Glutamatergic neuron (in vitro differentiated cells): ENCODE data around the gene ADTRP. TPM values are rescaled to one million over a fixed set of nuclear protein-coding genes. Genes with fewer than 3 reads are reported as not detected.

Experiments
- DNase-seq: peaks from one replicate; pipeline ENCODE4 v3.0.0; 2022
- H3K27ac Mint-ChIP-seq: one replicate; pipeline ENCODE4 v1.8.0; 2020; ENCODE audit warnings: mild to moderate bottlenecking, mixed read lengths, inconsistent platforms; ENCODE audit not compliant: unreplicated experiment
- H3K27me3 Mint-ChIP-seq: one replicate; pipeline ENCODE4 v1.8.0; 2020; ENCODE audit warnings: mild to moderate bottlenecking, moderate library complexity, mixed read lengths, inconsistent platforms; ENCODE audit not compliant: unreplicated experiment
- H3K36me3 Mint-ChIP-seq: one replicate; pipeline ENCODE4 v1.8.0; 2020; ENCODE audit warnings: mild to moderate bottlenecking, mixed read lengths, inconsistent platforms; ENCODE audit not compliant: unreplicated experiment
- H3K4me1 Mint-ChIP-seq: one replicate; pipeline ENCODE4 v1.8.0; 2020; ENCODE audit warnings: mild to moderate bottlenecking, low read depth, mixed read lengths, inconsistent platforms; ENCODE audit not compliant: unreplicated experiment
- H3K4me3 Mint-ChIP-seq: one replicate; pipeline ENCODE4 v1.8.0; 2020; ENCODE audit warnings: mild to moderate bottlenecking, mixed read lengths, inconsistent platforms; ENCODE audit not compliant: unreplicated experiment
- H3K9me3 Mint-ChIP-seq: one replicate; pipeline ENCODE4 v1.8.0; 2020; ENCODE audit warnings: mild to moderate bottlenecking, moderate library complexity, mixed read lengths, inconsistent platforms; ENCODE audit not compliant: unreplicated experiment
- total RNA-seq: library from RNA; stranded (reverse); fragmentation: NEBNext Ultra II Directional; extraction: Animal tissue kit (Norgen Biotek cat#: 25700); gene quantifications from one replicate; pipeline ENCODE4 v1.2.1, GENCODE V29; 2021; ENCODE audit not compliant: unreplicated experiment
- TF ChIP-seq, protein P1 (sequence below): fragments of 200-600 bp; sonication (generic); IDR thresholded peaks from one replicate; pipeline ENCODE4 v1.5.0; 2021; ENCODE audit not compliant: partially characterized antibody, unreplicated experiment

The ADTRP gene
- total RNA-seq, 1 donor from 2014 or later = not detected

DNA sequence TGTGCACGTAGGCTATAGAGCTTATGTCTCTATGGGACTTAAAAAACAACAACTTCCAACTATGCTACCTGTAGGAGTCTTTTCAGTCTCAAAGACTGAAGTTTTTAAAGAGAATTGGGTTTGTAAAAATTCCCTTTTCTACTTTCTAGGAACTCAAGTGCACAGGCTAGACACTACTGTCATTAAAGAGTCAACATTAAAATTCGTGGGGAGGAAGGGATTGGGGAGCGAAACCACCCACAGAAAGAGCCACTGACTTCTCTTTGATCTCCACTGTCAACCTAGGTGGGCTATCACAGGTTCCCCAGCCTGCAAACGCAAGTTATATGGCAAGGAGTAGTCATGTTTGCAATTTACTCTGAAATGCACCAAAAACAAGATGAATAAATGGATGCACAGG is 37.7 kb downstream of the ADTRP start:
- Mint-ChIP-seq H3K4me1 (peaks cover 2% of the 10 kb centered on the region), H3K27ac (no peak overlapping the region), H3K9me3 (peaks cover 2% of the 10 kb centered on the region), H3K36me3 (peaks cover 4% of the 10 kb centered on the region), H3K27me3 (peaks cover 2% of the 10 kb centered on the region), H3K4me3 (no peak overlapping the region)
- DNase-seq = no peak
- TF ChIP-seq, protein P1, sequence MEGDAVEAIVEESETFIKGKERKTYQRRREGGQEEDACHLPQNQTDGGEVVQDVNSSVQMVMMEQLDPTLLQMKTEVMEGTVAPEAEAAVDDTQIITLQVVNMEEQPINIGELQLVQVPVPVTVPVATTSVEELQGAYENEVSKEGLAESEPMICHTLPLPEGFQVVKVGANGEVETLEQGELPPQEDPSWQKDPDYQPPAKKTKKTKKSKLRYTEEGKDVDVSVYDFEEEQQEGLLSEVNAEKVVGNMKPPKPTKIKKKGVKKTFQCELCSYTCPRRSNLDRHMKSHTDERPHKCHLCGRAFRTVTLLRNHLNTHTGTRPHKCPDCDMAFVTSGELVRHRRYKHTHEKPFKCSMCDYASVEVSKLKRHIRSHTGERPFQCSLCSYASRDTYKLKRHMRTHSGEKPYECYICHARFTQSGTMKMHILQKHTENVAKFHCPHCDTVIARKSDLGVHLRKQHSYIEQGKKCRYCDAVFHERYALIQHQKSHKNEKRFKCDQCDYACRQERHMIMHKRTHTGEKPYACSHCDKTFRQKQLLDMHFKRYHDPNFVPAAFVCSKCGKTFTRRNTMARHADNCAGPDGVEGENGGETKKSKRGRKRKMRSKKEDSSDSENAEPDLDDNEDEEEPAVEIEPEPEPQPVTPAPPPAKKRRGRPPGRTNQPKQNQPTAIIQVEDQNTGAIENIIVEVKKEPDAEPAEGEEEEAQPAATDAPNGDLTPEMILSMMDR = no peak

DNA sequence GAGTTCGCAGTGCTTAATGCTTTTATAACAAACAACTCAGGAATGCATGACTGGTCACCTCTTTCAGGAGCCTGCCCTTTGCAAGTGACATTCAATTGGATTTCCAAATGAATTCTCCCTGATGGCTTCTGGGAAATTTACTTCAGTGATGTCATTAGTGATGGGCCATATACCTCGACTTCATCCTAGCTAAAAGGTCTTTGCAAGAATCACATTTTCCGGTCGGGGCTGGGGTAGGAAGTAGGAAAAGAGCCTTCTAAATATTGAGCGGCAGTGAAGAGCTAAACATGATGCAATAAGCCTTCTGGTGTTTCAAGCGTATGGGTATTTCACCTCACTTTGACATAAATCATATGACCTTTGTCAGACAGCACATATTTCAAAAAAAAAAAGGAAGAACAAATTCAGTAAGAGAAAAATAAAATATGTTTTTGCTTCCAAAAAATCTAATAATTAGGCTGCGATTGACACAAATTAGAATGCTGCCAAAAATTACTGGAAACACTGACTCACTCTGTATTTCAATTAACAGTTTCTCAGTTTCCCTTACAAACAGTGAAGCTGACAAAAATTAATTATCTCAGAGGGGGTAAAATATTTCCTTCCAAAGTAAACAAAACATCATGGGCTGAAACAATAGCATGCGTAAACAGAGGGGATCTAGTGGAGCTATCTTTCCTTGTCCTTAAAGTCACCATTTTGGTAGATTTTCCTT is 39.8 kb downstream of the ADTRP start:
- Mint-ChIP-seq H3K27me3 (peaks cover 2% of the 10 kb centered on the region), H3K36me3 (peaks cover under 1% of the 10 kb centered on the region), H3K9me3 (peaks cover 2% of the 10 kb centered on the region), H3K4me1 (no peaks in the 10 kb centered on the region), H3K4me3 (no peak overlapping the region), H3K27ac (peak overlapping the region; percentile 19)
- TF ChIP-seq, protein P1 = no peak
- no peak for DNase-seq

DNA sequence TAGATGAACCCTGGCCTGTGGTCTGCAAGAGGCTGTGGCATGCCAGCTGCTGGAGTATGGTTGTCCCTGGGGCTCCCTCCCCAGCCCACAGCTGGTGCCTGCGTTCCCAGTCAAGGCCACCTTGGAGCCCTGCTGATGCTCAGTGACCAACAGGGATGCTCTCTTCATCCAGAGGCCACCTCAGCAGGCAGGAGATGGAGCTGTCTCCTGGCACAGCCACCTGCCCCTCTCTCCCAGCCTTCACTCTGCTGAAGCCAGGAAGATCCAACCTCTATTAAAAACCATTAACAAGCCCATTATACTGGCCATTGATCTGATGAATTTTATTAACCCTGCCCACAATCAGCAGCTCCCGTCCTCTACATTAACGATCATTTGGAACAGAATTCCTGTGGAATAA is 40.4 kb downstream of the ADTRP start:
- H3K9me3 Mint-ChIP-seq = peaks cover 2% of the 10 kb centered on the region
- peak overlapping the region; percentile 19 for H3K27ac Mint-ChIP-seq
- H3K4me1 Mint-ChIP-seq = no peaks in the 10 kb centered on the region
- TF ChIP-seq, protein P1 = no peak
- H3K27me3 Mint-ChIP-seq = peaks cover 4% of the 10 kb centered on the region
- H3K36me3 Mint-ChIP-seq = no peaks in the 10 kb centered on the region
- no peak for DNase-seq
- no peak overlapping the region for H3K4me3 Mint-ChIP-seq

DNA sequence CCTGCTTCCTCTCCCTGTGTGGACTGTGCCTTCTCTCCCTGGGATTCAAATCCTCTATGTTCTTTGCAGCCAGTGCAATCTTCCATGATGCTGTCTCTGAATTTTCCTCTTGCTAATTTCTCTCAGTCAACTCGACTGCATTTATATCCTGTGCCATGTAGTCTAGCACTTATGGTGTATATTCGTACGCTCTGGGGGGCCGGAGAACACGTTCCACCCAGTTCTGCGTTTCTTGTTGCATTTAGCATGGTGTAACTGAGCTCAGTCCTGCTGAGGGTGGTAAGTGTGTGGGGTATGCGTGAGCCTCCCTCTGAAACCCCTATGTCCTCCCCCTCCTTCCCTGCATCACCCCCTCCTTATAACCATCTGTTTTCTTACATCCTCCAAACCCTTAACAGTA is 42.0 kb downstream of the ADTRP start:
- no peaks in the 10 kb centered on the region for H3K36me3 Mint-ChIP-seq

More for the DNA sequence above, 42.0 kb downstream of the ADTRP start:
- H3K9me3 Mint-ChIP-seq = peaks cover 2% of the 10 kb centered on the region
- no peak overlapping the region for H3K27ac Mint-ChIP-seq
- H3K4me1 Mint-ChIP-seq = no peaks in the 10 kb centered on the region
- TF ChIP-seq, protein P1 = no peak
- no peak overlapping the region for H3K4me3 Mint-ChIP-seq
- H3K27me3 Mint-ChIP-seq = peaks cover 4% of the 10 kb centered on the region
- no peak for DNase-seq
